ENCODE data around the gene ANGPTL4.
"Not testable (repeated sequence)": the region's sequence is repeated elsewhere in the genome, so short reads cannot be mapped to it uniquely, and the experiment has no call there.

ANGPTL4 gene, protein sequence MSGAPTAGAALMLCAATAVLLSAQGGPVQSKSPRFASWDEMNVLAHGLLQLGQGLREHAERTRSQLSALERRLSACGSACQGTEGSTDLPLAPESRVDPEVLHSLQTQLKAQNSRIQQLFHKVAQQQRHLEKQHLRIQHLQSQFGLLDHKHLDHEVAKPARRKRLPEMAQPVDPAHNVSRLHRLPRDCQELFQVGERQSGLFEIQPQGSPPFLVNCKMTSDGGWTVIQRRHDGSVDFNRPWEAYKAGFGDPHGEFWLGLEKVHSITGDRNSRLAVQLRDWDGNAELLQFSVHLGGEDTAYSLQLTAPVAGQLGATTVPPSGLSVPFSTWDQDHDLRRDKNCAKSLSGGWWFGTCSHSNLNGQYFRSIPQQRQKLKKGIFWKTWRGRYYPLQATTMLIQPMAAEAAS

DNA sequence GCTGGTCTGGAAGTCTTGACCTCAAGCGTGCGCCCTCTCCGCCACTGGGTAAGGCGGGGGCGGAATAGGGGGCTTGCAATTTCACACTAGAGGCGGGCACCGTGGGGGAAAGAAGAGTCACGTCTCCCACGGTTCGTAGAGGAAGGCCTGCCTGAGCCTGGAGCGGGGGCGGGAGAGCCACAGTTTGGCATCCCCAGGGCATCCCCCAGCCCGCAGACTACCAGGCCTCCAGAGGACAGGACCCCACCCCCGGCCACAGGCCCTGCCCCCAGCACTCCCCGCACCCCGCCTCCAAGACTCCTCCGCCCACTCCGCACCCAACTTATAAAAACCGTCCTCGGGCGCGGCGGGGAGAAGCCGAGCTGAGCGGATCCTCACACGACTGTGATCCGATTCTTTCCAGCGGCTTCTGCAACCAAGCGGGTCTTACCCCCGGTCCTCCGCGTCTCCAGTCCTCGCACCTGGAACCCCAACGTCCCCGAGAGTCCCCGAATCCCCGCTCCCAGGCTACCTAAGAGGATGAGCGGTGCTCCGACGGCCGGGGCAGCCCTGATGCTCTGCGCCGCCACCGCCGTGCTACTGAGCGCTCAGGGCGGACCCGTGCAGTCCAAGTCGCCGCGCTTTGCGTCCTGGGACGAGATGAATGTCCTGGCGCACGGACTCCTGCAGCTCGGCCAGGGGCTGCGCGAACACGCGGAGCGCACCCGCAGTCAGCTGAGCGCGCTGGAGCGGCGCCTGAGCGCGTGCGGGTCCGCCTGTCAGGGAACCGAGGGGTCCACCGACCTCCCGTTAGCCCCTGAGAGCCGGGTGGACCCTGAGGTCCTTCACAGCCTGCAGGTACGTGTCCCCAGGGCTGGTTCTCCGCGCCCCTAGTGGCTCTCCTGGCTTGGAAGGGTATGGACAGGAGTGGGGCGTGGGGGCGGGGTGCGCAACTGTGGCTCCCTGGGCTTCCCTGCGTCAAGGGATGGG, at the start of gene ANGPTL4:
ANGPTL4 (plus strand) TSS at position 353 of the 969 bp plus-strand sequence; CDS start at position 520, 167 bp downstream.
- no peak for DNase-seq (ENCODE audit: low read depth, low spot score)

DNA sequence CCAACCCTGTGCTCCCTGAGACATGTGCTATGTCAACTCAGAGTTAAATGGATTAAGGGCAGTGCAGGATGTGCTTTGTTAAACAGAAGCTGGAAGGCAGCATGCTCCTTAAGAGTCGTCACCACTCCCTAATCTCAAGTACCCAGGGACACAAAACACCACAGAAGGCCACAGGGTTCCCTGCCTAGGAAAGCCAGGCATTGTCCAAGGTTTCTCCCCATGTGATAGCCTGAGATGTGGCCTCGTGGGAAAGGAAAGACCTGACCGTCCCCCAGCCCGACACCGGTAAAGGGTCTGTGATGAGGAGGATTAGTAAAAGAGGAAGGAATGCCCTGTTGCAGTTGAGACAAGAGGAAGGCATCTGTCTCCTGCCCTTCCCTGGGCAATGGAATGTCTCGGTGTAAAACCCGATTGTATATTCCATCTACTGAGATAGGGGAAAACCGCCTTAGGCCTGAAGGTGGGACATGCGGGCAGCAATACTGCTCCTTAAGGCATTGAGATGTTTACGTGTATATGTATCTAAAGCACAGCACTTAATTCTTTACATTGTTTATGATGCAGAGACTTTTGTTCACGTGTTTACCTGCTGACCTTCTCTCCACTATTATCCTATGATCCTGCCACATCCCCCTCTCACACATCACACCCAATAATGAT, 48.8 kb upstream of the ANGPTL4 start:
- DNase-seq (ENCODE audit: low read depth, low spot score) = not testable (repeated sequence)

DNA sequence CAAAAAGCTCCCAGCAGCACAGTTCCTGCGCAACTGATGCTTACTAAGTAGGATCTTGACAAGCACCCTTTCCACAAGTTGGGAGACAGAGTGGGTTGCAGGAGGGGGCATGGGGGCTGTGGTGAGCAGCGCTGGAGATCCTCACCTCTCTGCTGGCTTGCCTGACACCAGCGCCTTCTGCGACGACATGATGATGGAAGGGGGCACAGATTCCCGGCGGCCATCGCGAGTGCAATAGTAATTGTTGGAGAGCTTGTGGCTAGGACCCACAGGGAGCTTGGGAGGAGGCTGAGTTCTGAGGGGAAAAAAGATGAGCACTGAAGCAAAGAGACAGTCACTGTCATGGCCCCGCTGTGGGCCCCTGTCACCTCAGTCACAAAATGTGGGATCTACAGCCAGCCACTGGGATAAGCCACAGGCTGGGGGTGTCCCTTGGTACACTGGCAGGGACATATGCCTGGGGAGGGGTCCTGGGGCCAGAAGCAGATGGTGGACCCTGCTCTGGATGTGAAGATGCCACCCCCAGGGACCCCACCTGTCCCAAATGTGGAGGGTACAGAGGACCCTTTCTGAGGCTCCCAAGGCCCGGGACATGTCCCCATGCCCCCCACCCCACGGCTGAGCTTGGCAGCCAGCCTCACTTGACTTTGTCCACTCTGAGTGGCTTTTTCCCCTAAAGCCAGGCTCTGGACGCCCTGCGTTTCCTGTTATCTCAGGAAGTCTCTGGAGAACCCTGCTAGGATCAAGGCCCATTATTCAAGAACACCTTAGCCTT, 47.4 kb upstream of the ANGPTL4 start:
- no peak for DNase-seq (ENCODE audit: low read depth, low spot score)

DNA sequence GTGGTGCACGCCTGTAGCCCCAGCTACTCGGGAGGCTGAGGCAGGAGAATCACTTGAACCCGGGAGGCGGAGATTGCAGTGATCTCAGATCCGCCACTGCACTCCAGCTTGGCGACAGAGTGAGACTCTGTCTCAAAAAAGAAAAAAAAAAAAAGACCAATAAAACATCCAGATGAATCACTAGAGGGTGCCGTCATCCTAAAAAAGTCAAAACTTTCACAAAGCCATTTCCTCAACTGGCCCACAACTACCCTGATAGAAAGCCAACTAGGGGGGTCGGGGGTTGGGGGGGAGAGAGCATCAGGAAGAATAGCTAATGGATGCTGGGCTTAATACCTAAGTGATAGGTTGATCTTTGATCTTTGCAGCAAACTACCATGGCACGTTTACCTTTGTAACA, 45.1 kb upstream of the ANGPTL4 start:
- DNase-seq (ENCODE audit: low read depth, low spot score) = not testable (repeated sequence)

DNA sequence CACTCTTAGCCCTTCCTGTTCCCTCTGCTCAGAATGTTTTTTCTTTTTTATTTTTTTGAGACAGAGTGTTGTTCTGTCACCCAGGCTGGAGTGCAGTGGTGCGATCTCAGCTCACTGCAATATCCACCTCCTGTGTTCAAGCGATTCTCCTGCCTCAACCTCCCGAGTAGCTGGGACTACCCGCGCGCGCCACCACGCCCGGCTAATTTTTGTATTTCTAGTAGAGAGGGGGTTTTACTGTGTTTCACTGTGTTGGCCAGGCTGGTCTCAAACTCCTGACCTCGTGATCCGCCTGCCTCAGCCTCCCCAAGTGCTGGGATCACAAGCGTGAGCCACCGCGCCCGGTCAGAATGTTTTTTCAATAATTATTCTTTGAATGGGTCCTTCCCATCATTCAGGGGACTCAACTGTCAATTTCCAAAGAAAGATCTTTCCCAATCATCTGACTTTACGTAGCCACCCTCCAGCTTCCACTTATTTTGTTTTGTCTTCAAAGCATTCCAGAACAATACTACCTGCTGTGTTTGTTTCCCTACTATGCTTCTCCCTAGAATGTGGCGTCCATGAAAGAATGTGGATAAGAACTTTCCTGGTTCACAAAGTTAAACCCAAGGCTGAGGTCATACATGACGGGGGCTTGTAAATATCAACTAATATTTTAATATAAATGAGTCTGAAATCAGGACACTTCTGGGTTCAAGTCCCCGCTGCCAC, 44.0 kb upstream of the ANGPTL4 start:
- DNase-seq (ENCODE audit: low read depth, low spot score) = no peak

DNA sequence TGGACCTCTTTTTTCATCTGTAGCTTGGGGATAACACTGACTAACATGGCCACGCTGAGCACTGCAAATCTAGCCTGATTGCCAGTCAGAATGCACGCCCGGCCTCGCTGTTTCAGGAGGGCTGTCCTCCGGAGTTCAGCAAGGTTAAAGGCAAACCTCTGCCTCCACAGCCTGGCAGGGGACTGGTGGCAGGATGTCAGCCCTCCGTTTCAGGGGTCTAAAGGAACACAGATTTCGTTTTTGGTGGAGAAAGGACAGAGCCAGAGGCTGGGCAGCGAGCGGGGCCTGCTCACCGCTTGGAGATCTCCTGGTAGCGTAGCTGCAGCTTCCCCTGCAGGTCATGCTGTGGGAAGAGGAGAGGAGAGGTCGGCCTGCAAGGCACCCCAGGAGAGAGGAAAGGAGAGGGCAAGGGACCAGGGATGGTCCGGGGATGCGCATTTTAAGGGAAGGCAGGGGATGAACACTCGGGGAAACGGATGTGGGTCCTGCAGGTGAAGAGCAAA, 43.3 kb upstream of the ANGPTL4 start:
- no peak for DNase-seq (ENCODE audit: low read depth, low spot score)

DNA sequence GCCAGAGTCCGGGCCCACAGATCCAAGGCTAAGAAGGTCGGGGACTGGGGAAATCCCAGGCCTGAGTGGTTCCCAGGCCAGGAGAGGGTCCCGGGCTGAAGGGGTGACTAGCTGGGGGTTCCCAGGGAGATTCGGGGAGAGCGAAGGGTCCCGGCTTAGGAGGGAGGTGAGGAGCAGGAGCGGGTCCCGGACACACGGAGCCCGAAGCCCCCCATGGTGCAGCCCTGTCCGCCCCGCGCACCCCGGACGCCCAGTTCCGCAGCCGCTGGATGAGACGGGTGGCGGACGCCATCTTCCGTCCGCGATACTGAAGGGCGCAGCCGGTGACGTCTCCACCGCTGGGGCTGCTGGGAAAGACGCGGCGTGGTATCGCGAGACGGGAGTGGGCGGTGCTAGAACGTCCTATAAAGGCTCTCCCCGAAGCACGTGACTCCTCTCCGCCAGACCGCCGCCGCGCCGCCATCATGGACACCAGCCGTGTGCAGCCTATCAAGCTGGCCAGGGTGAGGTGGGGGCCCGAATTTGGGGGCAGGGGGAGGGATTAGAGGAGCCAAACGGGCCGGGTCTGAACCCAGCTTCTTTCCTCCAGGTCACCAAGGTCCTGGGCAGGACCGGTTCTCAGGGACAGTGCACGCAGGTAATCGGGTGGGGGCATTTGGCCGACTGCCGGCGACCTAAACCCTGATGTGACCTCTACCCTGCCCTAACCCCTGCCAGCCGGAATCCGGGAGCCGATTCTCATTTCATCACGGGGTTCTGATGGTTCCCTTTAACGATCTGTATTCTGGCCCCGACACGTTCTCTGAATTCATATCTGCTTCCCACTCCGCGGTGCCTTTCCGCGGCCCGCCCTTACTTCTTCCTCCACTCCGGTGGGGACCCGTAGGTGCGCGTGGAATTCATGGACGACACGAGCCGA, 42.6 kb upstream of the ANGPTL4 start, which contains the start of the genes NDUFA7 and RPS28:
NDUFA7 (minus strand) TSS at position 309 of the 919 bp plus-strand sequence; CDS start at position 292, 17 bp downstream.
RPS28 (plus strand) TSS at position 430 of the 919 bp plus-strand sequence; CDS start at position 465, 35 bp downstream.
- DNase-seq (ENCODE audit: low read depth, low spot score) = peak; percentile 86

DNA sequence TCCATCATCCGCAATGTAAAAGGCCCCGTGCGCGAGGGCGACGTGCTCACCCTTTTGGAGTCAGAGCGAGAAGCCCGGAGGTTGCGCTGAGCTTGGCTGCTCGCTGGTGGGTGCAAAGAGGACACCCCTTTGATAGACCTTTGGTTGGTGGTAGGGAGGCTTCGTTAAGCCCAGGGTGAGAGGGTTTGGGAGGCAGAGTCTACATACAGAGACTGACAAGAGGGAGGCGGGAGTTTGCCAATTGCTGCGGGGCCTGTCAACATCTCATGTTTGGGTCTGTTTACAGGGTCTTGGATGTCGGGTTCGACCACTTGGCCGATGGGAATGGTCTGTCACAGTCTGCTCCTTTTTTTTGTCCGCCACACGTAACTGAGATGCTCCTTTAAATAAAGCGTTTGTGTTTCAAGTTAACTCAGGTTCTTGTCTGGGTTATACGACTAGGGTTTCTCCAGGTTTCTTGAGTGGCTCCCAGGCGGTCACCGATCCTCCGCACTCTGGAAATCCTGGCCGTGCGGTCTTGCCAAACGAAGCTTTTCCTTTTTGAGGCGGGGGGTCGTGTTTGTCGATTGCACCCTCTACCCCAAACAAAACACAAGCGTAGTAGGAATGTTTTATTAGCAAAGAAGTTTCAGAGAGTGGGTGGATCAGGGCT, 41.8 kb upstream of the ANGPTL4 start:
- DNase-seq (ENCODE audit: low read depth, low spot score) = no peak

DNA sequence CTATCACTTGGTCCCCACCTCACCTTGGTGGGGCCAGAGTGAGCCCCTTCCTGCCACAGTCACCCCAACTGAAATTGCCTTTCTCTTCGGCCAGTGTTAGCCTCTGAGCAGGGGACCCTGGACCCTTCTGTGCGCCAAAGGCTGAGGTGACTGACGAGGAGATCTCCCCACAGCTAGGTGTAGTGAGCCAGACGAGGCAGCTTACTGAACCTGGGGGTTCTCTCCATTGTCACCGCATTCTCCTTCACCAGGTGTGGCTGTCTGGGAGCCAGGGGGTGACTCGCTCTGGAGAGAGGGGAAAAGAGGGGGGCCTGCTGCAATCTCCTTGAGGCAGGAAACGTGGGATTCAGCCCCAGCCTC, 41.3 kb upstream of the ANGPTL4 start:
- no peak for DNase-seq (ENCODE audit: low read depth, low spot score)

DNA sequence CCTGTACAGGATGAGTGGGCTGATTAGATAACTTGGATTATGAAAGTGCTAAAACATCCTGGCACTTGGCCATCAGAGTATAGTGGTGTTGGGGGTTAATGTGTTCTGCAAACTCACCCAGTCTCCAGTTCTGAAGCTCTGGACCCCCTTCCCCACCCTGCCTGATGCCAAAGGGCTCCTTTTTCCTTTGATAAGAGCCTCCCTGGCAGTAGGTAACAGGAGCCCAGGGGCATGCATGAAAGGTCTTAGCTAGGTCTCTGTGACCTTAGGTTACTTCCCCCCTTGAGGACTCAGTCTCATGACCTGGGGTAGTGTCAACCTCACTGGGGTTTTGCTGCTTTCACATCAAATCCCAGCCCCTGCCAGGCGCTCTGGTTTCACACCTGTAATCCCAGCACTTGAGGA, 40.2 kb upstream of the ANGPTL4 start:
- no peak for DNase-seq (ENCODE audit: low read depth, low spot score)

DNA sequence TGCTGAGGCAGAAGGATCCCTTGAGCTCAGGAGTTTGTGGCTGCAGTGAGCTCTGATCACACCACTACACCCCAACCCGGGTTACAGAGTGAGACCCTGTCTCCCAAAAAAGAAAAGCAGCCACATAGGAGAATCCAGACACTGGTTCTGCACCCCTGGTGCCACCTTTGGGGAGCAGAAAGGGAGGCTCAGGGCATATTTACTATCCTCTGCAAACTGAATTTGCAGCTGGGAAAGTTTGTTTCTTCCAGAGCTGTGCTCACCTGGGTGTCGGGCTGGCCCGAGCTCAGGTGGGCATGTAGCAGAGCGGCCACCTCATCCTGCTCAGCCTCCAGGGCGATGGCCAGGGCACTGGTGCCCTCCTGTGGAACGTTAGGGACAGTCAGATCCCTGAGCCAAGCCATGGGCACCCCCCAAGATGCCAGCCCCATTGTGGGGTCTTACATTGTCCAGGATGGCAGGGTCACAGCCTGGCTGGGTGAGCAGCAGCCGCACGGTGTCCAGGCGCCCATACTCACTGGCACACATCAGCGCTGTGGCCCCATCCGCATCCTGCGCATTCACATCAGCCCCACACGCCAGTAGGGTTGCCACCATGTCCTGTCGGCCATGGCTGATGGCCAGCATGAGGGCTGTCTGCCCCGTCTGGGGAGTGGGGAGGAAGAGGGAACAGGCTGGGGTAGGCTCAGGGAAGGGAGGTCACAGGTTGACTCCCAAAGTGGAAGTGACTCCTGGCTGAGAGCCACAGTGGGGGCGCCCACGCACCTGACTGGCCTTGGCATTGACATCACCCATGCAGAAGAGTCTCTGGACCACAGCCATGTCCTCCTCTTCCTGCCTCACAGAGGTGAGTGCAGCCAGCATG, 39.5 kb upstream of the ANGPTL4 start:
- DNase-seq (ENCODE audit: low read depth, low spot score) = no peak

DNA sequence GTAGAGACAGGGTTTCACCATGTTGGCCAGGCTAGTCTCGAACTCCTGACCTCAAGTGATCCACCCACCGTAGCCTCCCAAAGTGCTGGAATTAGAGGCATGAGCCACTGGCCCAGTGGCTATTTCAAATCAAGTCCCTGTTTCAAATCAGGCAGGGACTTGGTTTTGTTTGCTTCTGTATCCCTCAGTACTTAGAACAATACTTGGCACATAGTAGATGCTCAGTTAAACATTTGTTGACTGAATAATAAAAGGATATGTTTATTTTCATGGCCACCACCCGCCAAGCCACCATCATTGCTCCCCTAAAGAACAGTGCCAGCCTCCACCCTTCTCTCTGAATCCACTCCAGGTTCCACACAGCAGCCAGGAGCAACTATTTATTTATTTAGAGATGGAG, 38.5 kb upstream of the ANGPTL4 start:
- no peak for DNase-seq (ENCODE audit: low read depth, low spot score)

DNA sequence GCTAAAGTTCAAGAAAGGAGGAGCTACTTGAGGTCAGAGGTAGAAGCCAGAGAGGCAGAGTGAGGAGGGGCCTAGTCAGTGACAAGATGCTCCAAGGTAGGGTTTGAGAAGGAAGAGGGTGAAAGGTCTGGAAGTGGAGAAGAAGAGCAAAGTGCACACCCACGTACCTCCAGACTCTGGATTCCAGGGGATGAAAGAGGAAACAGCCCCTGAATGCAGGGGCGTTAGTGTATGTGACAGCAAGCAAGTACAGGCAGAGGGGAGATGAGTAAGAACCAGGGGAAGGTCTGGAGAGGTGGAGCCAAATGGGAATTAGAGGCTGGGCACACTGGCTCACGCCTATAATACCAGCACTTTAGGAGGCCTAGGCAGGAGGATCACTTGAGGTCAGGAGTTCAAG, 34.0 kb upstream of the ANGPTL4 start:
- no peak for DNase-seq (ENCODE audit: low read depth, low spot score)

DNA sequence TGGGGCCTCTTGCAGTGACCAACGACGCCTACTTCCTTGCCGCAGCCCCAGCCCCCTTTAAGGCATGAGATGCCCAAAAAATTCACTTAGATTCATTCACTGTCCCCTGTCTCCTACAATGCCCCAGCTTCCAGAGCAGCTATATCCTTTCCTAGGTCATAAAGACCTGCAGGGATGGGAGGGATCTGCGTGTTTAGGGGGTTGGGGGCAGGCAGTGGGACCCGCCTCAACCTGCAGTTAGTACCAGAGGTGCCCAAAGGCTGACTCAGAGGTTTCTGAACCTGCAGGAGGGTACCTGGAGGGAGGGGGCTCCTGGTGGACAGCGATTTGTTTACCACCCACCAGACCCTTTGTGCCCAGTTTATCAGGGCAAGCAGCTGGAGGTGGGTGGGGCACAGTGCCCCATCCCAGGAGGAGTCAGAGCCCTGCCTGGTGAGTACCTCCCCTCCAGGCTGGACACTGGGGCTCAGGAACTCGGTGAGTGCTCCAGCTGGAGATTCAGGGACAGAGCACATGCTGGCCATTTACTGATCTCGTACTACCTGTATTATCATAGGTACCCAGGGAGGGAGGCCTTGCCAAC, 32.6 kb upstream of the ANGPTL4 start:
- no peak for DNase-seq (ENCODE audit: low read depth, low spot score)

DNA sequence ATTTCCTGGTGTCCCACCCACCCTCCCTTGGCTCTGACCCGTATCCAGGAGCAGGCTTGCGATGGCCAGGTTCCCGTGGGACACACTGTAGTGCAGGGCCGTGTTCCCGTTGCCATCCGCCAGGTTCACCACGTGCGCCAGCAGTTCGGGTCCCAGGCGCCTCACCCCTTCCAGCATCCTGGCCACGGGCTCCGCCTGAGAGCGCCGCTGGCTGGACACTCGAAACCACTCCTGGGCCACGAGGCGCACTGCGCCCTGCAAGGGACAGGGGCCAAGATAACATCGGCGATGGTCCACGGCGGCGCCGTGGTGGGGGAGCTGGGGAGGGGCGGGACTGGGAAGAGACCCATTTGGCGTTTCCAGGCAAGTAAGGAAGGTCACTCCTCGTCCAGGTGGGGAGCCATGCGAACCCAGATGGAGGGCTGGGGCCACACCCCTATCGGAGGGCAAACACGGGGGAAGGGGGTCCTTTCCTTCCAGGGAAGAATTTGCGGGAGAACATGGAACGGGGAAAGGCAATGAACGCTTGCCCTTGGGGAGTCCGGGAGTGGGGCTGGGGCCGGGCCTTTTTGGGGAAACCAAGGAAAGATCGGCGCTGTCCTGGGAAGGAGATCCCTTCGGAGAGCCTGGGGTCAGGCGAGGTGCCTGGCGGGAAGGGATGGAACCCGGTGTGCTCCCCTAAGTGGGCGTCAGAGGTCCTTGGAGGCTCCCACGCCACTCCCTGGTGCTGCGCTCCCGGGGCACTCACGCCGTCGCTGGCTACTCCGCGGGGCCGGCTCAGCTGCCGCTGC, 30.8 kb upstream of the ANGPTL4 start:
- DNase-seq (ENCODE audit: low read depth, low spot score) = no peak

DNA sequence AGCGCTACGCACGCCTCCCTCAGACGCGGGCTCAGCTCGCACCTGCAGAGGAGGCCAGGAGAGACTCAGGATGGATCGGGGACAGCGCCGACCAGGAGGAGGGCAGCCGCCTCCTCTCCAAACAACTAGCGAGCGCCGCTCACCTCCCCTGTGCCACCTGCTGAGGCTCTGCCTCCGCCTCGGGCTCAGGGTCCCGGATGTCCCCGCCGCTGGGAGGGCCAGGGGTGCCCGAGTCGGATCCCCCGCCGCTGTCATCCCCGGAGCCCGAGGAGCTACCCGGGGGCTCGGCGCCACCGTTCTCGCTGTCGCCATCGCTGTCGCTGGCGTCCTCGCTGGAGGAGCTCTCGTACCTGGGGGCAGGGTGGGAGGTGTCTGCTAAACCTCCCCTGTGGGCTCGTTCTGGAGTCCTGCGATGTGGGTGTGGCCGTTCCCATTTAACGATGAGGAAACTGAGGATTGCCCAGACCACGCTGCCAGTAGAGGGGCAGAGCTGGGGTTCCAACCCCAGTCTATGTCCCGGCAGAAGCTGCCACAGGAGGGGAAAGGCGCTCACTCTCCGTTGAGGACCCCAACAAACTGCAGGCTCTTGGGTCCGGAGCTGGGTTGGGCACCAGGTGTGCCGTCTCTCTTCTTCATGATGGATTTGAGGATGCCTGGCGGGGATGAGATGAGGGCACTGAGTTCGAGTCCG, 30.0 kb upstream of the ANGPTL4 start:
- no peak for DNase-seq (ENCODE audit: low read depth, low spot score)
